ENCODE results near the gene SLC25A13.

SLC25A13 gene

GRCh38 chr7:96277921-96278320 lies 44.0 kb downstream of the SLC25A13 start:
- Histone ChIP-seq H3F3A (ENCODE audit: insufficient read depth, low read length) (no peaks in the 10 kb centered on the region), H2AFZ (ENCODE audit: low read length) (no peak overlapping the region), H3K79me2 (ENCODE audit: low read length) (no peaks in the 10 kb centered on the region), H3K27ac (ENCODE audit: low read length) (no peak overlapping the region), H3K36me3 (replicated peaks; ENCODE audit: insufficient read depth, low read length) (no peaks in the 10 kb centered on the region), H3K4me1 (ENCODE audit: low read length) (no peaks in the 10 kb centered on the region), H3K4me3 (ENCODE audit: low read length) (no peak overlapping the region), H4K20me1 (ENCODE audit: insufficient read depth, low read length) (no peaks in the 10 kb centered on the region), H3K9me2 (replicated peaks; ENCODE audit: insufficient read depth, low read length) (no peaks in the 10 kb centered on the region), H3K9me3 (replicated peaks; ENCODE audit: insufficient read depth, low read length) (no peaks in the 10 kb centered on the region), H3K27me3 (replicated peaks; ENCODE audit: insufficient read depth, low read length) (no peaks in the 10 kb centered on the region), H3K4me2 (ENCODE audit: low read depth, low read length) (no peak overlapping the region), H3K9ac (ENCODE audit: low read length) (no peak overlapping the region)
- no peak for TF ChIP-seq EZH2 (optimal IDR thresholded peaks at IDR 0.05; ENCODE audit: low read depth, low read length)
- no peak for TF ChIP-seq CTCF (IDR thresholded peaks at IDR 0.05; ENCODE audit: low read length)
- TF ChIP-seq EZH2phosphoT487 (IDR thresholded peaks at IDR 0.05; ENCODE audit: low read length) = no peak
- no peak for DNase-seq

GRCh38 chr7:96276019-96276418 lies 45.9 kb downstream of the SLC25A13 start:
- Histone ChIP-seq H3K4me3 (ENCODE audit: low read length) (no peak overlapping the region), H3K9me2 (replicated peaks; ENCODE audit: insufficient read depth, low read length) (no peaks in the 10 kb centered on the region), H3K4me2 (ENCODE audit: low read depth, low read length) (no peak overlapping the region), H3K9me3 (replicated peaks; ENCODE audit: insufficient read depth, low read length) (no peaks in the 10 kb centered on the region), H2AFZ (ENCODE audit: low read length) (no peak overlapping the region), H3K4me1 (ENCODE audit: low read length) (no peaks in the 10 kb centered on the region), H3F3A (ENCODE audit: insufficient read depth, low read length) (no peaks in the 10 kb centered on the region), H3K79me2 (ENCODE audit: low read length) (no peaks in the 10 kb centered on the region), H3K36me3 (replicated peaks; ENCODE audit: insufficient read depth, low read length) (no peaks in the 10 kb centered on the region), H3K27me3 (replicated peaks; ENCODE audit: insufficient read depth, low read length) (no peaks in the 10 kb centered on the region), H3K9ac (ENCODE audit: low read length) (no peak overlapping the region), H4K20me1 (ENCODE audit: insufficient read depth, low read length) (no peaks in the 10 kb centered on the region), H3K27ac (ENCODE audit: low read length) (no peak overlapping the region)
- DNase-seq = no peak
- TF ChIP-seq EZH2phosphoT487 (IDR thresholded peaks at IDR 0.05; ENCODE audit: low read length) (no peak), CTCF (IDR thresholded peaks at IDR 0.05; ENCODE audit: low read length) (no peak), EZH2 (optimal IDR thresholded peaks at IDR 0.05; ENCODE audit: low read depth, low read length) (no peak)

GRCh38 chr7:96273716-96274115 lies 48.2 kb downstream of the SLC25A13 start:
- Histone ChIP-seq H4K20me1 (ENCODE audit: insufficient read depth, low read length) (no peaks in the 10 kb centered on the region), H2AFZ (ENCODE audit: low read length) (no peak overlapping the region)

More at GRCh38 chr7:96273716-96274115, 48.2 kb downstream of the SLC25A13 start:
- TF ChIP-seq CTCF (IDR thresholded peaks at IDR 0.05; ENCODE audit: low read length) (no peak), EZH2 (optimal IDR thresholded peaks at IDR 0.05; ENCODE audit: low read depth, low read length) (no peak), EZH2phosphoT487 (IDR thresholded peaks at IDR 0.05; ENCODE audit: low read length) (no peak)
- no peaks in the 10 kb centered on the region for H3K9me2 ChIP-seq (replicated peaks; ENCODE audit: insufficient read depth, low read length)
- H3K9ac ChIP-seq (ENCODE audit: low read length) = no peak overlapping the region
- no peak for DNase-seq
- H3K36me3 ChIP-seq (replicated peaks; ENCODE audit: insufficient read depth, low read length) = no peaks in the 10 kb centered on the region
- H3K4me2 ChIP-seq (ENCODE audit: low read depth, low read length) = no peak overlapping the region
- no peak overlapping the region for H3K4me3 ChIP-seq (ENCODE audit: low read length)
- no peaks in the 10 kb centered on the region for H3K4me1 ChIP-seq (ENCODE audit: low read length)
- H3K27ac ChIP-seq (ENCODE audit: low read length) = no peak overlapping the region
- H3K27me3 ChIP-seq (replicated peaks; ENCODE audit: insufficient read depth, low read length) = no peaks in the 10 kb centered on the region
- no peaks in the 10 kb centered on the region for H3K9me3 ChIP-seq (replicated peaks; ENCODE audit: insufficient read depth, low read length)
- H3F3A ChIP-seq (ENCODE audit: insufficient read depth, low read length) = no peaks in the 10 kb centered on the region
- H3K79me2 ChIP-seq (ENCODE audit: low read length) = no peaks in the 10 kb centered on the region

Data from MM.1S (cell line).